GM18868 (cell line): ENCODE results near the gene FLNC.
A peak's percentile ranks its signal among the peaks of the same experiment; 100 is the strongest.

Experiments used
- ATAC-seq: cut with Tn5 transposase; IDR thresholded peaks from one replicate; pipeline ENCODE4 v1.9.1; 2021; ENCODE audit warnings: mild to moderate bottlenecking, moderate library complexity; ENCODE audit not compliant: unreplicated experiment

The FLNC gene

DNA sequence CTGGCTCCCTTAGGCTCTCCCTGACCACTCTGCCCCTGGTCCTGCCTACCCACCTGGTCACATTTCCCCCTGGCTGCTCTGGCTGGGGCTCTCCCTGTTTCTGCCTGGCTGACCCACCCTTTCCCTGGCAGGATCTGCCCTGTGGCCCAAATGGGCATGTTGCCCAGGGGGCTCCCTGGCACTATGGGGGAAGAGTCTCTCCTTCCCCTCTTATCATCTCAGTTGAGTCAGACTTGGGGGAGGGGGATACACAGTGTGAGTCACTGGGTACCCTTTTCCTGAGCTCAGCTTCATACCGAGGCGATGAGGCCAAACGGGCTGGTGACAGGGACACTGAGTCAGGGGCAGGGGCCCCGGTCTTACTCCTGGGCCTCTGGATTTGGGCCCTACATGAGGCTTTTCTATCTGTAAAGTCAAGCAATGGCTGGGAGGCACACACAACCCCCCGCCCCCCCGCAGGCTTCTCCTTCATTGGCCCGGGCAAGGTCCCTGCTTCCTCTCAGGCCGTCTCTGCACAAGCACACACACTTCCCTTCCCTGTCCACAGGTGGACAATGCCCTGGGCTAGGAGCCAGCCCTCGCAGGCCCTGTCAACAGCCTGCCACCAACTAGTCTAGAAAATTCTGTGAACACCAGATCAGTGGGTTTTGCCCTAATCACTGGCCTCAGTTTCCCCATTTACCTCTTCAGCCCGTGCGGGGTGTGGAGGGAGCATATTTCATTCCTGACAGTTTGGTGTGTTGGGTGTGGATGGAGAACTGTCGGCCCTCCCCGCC is 627 bp upstream of the FLNC start:
- ATAC-seq: no peak

DNA sequence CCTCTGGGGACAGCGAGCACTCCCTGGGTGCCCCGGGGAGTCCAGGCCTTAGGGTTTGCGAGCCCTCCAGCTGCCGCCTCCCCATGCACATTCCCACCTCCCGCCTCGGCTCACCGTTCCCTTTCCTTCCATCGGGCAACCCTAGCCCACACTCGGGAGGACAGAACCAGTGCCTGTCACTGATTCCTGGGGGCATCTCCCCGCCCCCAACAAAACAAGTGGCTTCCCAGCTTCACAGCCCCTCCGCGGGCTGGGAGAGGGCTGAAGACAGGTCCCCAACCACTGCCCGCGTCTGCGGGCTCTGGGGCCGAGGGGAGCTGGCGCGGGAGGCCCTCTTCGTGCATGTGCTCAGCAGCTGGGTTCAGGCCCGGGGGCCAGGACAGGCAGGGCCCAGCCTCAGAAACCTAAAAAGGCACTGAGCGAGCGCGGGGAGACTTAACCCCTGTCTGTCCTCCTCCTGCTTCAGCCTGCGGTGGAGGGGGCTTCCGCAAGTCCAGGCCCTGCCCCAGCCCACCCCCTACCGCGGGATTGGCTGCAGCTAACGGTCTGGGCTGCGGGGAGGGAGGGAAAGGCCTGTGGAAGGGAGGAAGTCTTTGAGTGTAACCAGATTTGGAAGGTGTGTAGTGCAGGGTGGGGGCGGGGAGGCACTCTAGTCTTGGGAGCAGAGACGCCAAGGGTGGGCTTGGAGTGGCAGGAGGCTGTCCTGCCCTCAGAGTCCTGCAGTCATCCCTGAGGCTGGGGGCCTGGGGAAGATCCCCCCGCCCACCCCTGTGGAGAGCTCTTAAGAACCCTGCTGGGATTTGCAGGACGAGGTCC is 1.2 kb downstream of the FLNC start:
- no peak for ATAC-seq

DNA sequence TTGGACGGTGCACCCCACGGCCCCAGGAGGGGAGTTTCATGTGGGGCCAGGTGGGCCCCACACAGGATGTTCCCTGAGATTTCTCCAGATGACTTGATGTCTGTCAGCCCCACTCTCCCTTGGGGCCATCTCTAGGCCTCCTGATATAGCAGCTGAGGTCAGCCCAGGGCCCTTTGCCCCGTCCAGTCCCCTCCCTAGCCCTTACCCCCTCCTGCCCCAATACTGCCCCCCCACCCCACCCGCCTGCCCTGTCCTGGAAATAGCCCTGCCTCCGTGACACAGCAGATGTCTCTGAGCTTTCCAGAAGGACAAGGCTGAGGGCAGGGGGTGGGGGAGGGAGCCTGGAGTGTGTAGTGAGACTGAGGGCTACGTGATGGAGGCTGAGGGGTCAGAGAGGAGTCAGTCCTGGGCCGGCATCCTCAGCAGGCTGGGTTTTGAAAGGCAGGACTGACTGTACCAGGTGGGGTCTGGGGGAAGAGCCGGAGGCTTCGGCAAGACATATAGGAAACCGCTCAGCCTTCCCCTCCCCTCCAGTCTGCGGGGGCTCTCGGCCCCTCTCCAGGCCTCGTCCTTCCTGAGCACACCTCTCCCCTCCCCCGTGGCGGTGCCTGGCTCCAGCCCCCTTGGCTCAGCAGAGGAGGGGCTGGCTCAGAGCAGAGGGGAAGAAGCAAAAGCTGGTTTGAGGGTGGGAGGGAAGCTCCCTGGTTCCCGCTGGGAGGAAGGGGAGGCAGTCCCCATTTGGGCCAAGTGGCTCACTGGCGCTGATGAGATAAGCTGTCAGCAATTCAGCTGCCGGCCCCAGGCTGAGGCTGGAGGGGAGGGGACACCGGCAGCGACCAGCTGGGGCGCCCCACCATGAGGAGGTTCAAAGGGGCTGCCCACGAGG is 2.0 kb downstream of the FLNC start:
- no peak for ATAC-seq

DNA sequence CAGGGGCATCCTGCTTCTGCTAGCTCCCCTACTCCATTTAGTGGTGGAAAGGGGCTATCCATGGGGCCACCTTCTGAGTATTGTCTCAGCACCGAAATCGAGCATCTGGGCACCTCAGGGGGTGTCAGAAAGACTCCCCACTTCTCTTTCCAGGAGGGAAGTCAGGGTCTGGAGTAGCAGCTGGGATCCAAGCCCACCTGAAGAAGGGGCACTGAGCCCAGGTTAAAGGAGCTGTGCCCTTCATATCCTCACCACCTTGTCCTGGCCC is 2.6 kb downstream of the FLNC start:
- ATAC-seq: no peak

DNA sequence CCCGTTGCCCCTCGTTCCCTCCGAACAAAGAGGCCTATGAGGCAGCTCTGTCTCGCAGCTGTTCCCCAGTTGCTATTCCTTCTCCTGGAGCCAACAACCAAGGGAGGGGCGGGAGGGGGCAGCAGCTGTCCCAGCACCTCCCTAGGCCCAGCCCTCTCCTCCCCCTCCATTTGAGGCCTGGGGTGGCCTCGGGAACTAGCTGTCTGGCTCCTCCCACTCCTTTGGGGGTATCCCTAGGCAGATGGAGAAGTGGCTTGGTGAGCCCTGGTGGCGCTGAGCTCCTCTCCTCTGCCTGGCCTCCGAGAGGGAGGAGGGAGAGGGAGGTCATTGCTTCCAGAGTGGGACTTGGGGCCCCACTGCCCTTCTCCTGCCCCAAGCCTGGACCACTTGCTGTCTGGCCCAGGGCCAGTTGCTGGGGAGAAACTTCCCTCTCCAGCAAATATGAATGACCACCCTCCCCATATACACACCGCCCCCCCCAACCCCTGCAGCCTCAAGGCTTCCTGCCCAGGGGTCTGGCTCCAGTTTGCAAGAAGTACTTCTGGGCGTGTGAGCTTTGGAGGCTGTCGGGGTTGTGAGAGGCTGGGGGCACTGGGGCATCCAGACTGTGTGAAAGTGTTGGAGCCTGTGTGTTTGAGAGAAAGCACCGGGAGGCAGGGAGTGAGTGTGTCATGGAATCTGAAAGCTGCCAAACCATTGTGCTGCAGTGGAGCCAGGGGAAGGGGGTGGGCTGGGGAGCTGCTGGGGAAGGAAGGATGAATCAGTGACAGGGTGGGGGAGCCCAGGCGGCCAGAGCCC is 3.1 kb downstream of the FLNC start:
- ATAC-seq: no peak

DNA sequence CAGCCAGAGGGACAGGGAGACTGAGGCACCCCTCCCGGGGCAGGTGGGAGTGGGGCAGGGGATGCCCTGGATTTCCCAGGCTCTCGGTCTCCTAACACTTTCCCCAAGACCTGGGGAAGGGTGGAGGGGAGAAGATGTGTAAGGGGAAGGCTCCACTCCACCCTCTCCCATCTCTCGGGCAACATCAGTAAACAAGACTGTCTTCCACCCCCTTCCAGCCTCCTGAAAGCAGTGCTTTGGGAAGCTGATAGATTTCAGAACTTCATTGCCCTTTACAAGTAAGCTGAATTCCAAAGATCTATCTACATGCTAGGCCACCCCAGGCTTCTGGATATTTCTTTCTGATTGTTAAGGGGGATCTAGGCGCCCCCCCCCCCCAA is 3.7 kb downstream of the FLNC start:
- ATAC-seq: no peak

DNA sequence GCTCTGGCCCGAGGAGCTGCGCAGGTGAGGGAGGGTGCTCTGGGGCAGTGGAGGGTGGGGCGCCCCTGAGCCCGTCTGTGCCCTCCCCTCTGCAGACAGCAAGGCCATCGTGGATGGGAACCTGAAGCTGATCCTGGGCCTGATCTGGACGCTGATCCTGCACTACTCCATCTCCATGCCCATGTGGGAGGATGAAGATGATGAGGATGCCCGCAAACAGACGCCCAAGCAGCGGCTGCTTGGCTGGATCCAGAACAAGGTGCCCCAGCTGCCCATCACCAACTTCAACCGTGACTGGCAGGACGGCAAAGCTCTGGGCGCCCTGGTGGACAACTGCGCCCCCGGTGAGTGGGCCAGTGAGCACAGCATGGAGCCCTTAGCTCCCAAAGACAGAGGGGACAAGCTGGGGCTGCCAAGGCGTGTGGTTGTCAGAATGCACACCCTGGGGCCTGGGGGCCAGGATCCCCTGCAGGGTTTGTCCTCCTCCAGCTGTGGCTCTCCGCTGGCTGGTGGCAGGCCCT is 5.1 kb downstream of the FLNC start:
- ATAC-seq: no peak

DNA sequence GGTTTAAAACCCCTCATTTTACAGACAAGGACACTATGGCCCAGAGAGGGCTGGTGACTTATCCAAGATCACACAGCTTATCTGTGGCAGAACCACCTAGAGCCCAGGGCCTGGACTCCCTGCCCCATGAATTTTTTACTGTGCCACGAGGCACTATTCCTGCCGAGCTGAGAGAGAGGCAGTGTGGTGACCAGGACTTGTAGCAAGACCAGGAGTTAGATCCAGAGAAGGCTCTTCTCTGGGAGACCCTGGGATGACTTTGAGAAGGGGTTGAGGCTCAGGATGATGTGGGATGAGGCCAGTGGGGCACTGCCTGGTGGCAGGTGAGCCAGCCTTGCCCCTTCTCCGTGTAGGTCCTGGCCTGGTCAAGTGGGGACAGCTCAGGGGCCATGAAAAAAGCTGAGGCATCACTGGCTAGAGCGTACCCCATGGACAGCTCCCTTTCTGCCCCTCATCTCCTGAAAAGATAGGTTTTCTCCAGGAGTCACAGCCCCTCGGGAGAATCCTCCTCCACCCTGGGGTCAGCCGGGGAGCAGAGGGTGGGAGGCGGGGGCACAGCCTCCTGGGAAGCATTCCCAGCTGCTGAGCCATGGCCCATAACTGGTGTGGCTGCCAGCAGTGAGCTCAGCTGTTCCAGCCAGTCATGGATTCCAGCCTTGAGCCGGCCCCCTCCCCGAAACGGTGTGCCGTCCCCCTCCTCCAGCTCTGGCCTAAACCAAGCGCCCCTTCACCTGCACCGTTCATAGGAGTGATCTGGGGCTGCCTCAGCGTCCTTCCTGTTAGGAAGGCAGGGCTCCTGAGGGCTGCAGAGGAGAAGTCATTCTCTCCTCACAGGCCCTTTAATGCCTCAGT is 5.8 kb downstream of the FLNC start:
- no peak for ATAC-seq

DNA sequence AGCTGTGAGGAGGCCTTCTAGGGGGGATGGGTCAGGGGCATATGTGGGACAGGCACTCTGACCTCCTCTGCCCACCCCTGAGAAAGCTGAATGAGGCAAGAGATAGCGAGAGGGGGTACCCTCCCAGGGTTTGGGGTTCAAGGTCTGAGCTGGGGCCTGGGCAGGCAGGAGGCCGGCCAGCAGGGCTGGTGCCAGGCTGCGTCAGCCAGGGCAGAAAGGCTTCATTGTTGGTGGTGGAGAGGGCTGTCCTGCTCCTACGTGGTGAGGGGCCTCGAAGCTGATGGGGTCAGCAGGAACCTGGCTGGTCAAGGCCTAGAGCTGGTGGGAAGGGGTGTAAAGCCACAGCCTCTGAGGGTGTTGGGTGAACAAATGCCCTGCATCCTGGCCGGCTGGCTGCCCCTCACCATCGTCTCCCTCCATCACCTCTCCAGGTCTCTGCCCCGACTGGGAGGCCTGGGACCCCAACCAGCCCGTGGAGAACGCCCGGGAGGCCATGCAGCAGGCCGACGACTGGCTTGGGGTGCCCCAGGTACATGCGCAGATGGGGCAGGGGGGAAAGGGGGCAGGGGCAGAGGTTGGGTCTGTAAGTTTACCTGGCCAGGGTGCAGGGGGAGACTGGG is 6.6 kb downstream of the FLNC start:
- ATAC-seq: no peak

DNA sequence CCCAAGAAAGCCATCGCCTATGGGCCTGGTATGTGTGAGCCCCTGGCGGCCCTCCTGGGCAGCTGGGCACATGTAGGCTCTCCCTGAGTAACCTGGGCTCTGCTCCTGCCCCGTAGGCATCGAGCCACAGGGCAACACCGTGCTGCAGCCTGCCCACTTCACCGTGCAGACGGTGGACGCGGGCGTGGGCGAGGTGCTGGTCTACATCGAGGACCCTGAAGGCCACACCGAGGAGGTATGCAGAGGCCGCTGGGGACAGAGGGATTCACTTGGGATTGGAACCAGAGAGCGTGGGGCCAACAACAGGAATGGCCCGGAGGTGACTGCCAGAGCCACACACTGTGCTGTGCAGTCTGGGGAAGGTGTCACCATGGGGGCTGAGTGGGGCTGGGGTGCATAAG is 7.3 kb downstream of the FLNC start:
- no peak for ATAC-seq

DNA sequence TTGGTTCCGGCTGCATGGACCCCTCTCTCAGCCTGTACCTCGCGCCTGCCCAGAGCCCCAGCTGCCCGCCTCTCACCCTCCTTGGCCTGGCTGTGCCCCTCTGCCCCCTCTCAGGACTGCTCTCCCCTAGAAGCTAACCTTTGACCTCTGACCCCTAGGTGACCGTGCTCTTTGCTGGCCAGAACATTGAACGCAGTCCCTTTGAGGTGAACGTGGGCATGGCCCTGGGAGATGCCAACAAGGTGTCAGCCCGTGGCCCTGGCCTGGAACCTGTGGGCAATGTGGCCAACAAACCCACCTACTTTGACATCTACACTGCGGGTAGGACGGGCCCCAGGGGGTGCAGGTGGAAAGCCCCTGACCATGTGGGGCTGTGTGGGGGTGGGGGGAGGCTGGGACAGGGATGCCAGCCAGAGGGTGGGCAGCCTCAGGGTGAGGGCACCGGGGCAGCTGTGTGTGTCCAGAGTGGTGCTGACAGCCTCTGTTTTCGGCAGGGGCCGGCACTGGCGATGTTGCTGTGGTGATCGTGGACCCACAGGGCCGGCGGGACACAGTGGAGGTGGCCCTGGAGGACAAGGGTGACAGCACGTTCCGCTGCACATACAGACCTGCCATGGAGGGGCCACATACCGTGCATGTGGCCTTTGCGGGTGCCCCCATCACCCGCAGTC is 8.0 kb downstream of the FLNC start:
- no peak for ATAC-seq

DNA sequence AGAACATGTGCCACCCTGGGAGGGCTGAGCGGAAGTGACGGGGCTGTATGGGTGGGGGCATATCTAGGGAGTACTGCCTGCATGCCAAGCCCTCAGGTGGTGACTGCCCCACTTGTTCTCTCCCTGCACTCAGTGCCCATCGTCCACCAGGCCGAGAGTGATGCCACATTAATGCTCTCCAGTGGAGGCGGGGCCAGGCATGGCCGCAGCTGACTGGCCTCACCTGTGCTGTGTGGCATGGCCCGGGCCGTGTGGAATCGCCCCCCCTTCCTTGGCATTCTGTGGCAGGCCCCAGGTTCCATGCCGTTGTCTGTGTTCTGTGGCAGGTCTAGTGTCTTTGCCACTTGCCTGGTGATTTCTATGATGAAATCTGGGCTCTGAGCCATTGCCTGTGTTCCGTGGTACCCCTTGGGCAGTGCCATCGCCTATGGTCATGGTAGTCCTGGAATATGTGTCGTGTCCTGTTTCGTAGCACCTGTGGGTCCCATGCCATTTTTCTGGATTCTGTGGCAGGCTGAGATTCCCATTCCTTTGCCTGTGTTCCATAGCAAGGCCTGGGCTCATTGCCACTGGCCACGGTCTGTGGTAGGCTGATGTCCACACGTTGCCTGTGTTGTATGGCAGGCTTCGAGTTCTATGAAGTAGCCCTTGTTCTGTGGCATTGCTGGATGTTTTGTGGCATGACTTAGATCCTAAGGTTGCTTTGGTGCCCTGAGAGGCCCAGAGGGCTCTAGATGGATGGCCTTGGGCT is 8.9 kb downstream of the FLNC start:
- ATAC-seq: no peak

DNA sequence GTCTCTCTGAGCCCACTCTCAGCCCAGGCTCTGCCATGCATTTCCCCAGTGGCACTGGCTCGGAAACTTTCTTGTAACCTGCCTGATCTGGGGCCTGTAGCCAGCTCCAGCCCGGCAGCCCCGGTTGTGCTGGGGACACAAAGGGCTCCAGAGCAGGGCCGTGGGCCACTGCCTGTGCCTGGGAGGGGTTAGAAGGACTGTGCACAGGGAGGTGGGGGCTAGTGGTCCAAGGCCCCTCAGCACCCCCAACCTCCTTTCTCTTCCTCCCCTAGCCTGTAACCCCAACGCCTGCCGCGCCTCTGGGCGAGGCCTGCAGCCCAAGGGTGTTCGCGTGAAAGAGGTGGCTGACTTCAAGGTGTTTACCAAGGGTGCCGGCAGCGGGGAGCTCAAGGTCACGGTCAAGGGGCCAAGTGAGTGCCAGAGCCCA is 9.6 kb downstream of the FLNC start:
- no peak for ATAC-seq

DNA sequence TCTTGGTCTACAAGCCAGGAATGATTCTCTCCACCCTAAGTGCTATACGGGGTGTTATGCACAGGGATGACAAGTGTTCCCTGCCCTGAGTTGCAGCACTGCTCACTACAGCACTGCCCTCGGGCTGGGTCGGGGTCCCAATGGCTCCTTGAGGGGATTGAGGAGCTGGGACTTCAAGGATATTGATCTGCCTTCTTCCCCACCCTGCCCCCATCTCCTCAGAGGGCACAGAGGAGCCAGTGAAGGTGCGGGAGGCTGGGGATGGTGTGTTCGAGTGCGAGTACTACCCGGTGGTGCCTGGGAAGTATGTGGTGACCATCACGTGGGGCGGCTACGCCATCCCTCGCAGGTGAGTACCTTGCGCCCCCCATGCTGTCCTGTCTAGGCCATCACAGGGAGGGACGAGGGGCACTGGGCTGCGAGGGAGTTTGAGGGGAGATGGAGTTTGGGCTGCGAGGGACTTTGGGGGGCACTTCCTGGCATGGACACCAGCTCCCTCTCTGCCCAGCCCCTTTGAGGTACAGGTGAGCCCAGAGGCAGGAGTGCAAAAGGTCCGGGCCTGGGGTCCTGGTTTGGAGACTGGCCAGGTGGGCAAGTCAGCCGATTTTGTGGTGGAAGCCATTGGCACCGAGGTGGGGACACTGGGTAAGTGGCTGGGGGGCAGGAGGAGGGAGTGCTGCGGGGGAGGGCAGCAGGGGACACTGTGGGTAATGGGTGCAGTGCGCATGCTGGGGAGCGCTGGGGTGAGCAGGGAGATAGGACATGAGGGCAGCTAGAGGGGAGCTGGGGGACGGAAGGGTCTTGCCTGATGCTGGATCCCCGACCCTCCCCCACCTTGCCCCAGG is 10.3 kb downstream of the FLNC start:
- ATAC-seq: no peak

DNA sequence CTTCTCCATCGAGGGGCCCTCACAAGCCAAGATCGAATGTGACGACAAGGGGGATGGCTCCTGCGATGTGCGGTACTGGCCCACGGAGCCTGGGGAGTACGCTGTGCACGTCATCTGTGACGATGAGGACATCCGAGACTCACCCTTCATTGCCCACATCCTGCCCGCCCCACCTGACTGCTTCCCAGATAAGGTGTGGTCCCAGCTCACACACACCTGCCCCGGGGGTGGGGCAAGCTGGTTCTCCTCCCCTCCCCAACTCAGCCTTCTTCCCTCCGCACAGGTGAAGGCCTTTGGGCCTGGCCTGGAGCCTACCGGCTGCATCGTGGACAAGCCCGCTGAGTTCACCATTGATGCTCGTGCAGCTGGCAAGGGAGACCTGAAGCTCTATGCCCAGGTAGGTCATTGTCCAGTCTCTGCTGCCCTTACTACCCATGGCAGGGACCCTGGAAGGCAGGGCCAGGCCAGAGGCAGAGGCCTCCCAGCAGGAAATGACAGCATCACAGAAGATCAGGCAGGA is 11.0 kb downstream of the FLNC start:
- ATAC-seq: no peak

DNA sequence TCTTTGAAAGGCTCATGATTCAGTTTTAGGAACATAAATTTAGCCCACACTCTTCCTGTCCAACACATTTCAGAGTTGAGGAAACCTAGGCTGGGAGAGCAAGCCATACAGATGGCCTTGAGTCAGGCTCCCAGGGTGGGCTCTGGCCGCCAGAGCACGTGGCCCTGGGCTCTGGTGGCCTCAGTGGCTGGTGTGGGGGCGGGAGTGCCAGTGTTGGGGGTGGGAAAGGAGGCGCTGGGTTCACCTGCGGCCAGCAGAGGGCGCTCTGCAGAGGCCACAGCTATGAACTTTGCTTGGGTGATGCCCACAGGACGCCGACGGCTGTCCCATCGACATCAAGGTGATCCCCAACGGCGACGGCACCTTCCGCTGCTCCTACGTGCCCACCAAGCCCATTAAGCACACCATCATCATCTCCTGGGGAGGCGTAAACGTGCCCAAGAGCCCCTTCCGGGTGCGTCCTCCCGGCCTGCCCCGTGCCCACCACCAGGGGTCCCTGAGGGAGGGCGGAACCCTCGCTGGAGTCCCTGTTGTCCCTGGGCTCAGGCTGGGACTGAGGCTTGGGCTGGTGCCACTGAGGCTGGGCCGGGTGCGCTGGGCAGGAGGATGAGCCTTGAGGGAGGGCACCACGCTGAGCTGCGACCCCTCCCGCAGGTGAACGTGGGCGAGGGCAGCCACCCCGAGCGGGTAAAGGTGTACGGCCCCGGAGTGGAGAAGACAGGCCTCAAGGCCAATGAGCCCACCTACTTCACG is 11.9 kb downstream of the FLNC start:
- ATAC-seq: peak; percentile 40
